SK-N-SH treated with all-trans-retinoic acid at 6 μM for 48 hours (cell line): ENCODE data around the gene LITAF.

Experiments
- ATAC-seq: fragments of 200-7000 bp; cut with Tn5 transposase; 3 replicates; pipeline ENCODE4 v1.9.1; 2020; ENCODE audit warnings: mild to moderate bottlenecking, moderate library complexity
- ARNTL ChIP-seq: fragments of 450-650 bp; formaldehyde crosslinking; IDR thresholded peaks from 2 replicates; pipeline ENCODE4 v1.5.0; 2020; ENCODE audit warnings: low read depth, mild to moderate bottlenecking, moderate library complexity, borderline replicate concordance
- BACH2 ChIP-seq: fragments of 250-450 bp; sonication (Bioruptor Pico); IDR thresholded peaks from 2 replicates; pipeline ENCODE4 v1.9.0; 2021; ENCODE audit warnings: mild to moderate bottlenecking, borderline replicate concordance
- CREB5 ChIP-seq: fragments of 250-450 bp; sonication (Bioruptor Pico); IDR thresholded peaks from 2 replicates; pipeline ENCODE4 v1.5.1; 2020; ENCODE audit warnings: low read depth, mild to moderate bottlenecking, moderate library complexity
- GLIS3 ChIP-seq: fragments of 250-450 bp; sonication (Bioruptor Pico); IDR thresholded peaks from 2 replicates; pipeline ENCODE4 v1.5.0; 2020; ENCODE audit warnings: mild to moderate bottlenecking, moderate library complexity
- ISL1 ChIP-seq: fragments of 250-450 bp; sonication (Bioruptor Pico); IDR thresholded peaks from 2 replicates; pipeline ENCODE4 v2.1.2; 2022; ENCODE audit warnings: mild to moderate bottlenecking, moderate library complexity
- OSR1 ChIP-seq: fragments of 250-450 bp; sonication (Bioruptor Pico); IDR thresholded peaks from 2 replicates; pipeline ENCODE4 v1.8.0; 2022; ENCODE audit warnings: moderate library complexity, mild to moderate bottlenecking, inconsistent platforms
- PATZ1 ChIP-seq: fragments of 250-450 bp; sonication (Bioruptor Pico); IDR thresholded peaks from 2 replicates; pipeline ENCODE4 v1.8.0; 2020; ENCODE audit warnings: mild to moderate bottlenecking, moderate library complexity, borderline replicate concordance
- POU6F1 ChIP-seq: fragments of 250-450 bp; sonication (Bioruptor Pico); IDR thresholded peaks from 2 replicates; pipeline ENCODE4 v1.8.0; 2021; ENCODE audit warnings: low read depth, mild to moderate bottlenecking, moderate library complexity, borderline replicate concordance
- PPARA ChIP-seq: fragments of 250-450 bp; sonication (Bioruptor Pico); IDR thresholded peaks from 2 replicates; pipeline ENCODE4 v1.5.0; 2020; ENCODE audit warnings: mild to moderate bottlenecking, borderline replicate concordance
- RARB ChIP-seq: fragments of 250-450 bp; sonication (Bioruptor Pico); IDR thresholded peaks from 2 replicates; pipeline ENCODE4 v1.8.0; 2021; ENCODE audit warnings: mild to moderate bottlenecking, moderate library complexity
- SNAI2 ChIP-seq: fragments of 250-450 bp; sonication (Bioruptor Pico); IDR thresholded peaks from 2 replicates; pipeline ENCODE4 v1.5.0; 2020; ENCODE audit warnings: mild to moderate bottlenecking, moderate library complexity
- TCF4 ChIP-seq: fragments of 250-450 bp; sonication (Bioruptor Pico); IDR thresholded peaks from 2 replicates; pipeline ENCODE4 v1.8.0; 2021; ENCODE audit warnings: mild to moderate bottlenecking, moderate library complexity, borderline replicate concordance
- TOX ChIP-seq: fragments of 250-450 bp; sonication (Bioruptor Pico); IDR thresholded peaks from 2 replicates; pipeline ENCODE4 v1.8.0; 2021; ENCODE audit warnings: mild to moderate bottlenecking, moderate library complexity, borderline replicate concordance
- ZC3H10 ChIP-seq: fragments of 250-450 bp; sonication (Bioruptor Pico); IDR thresholded peaks from 2 replicates; pipeline ENCODE4 v1.5.1; 2021; ENCODE audit warnings: mild to moderate bottlenecking, moderate library complexity
- ZFP3 ChIP-seq: fragments of 250-450 bp; sonication (Bioruptor Pico); IDR thresholded peaks from 2 replicates; pipeline ENCODE4 v1.5.0; 2020; ENCODE audit warnings: mild to moderate bottlenecking, moderate library complexity
- ZFP30 ChIP-seq: fragments of 450-650 bp; formaldehyde crosslinking; IDR thresholded peaks from 2 replicates; pipeline ENCODE4 v1.5.0; 2022; ENCODE audit warnings: mild to moderate bottlenecking, moderate library complexity
- ZNF565 ChIP-seq: fragments of 450-650 bp; formaldehyde crosslinking; conservative IDR thresholded peaks from 2 replicates; pipeline ENCODE4 v1.5.0; 2020; ENCODE audit warnings: low read depth, mild to moderate bottlenecking, moderate library complexity
- ZNF8 ChIP-seq: fragments of 450-650 bp; formaldehyde crosslinking; IDR thresholded peaks from 2 replicates; pipeline ENCODE4 v1.5.0; 2020; ENCODE audit warnings: mild to moderate bottlenecking, moderate library complexity

The LITAF gene

GRCh38 chr16:11588321-11589197 is 1.8 kb upstream of the LITAF start (continued):
- TF ChIP-seq POU6F1 (CRISPR knock-in tag) (no peak), SNAI2 (CRISPR knock-in tag) (no peak), ZNF565 (no peak), ZFP3 (CRISPR knock-in tag) (no peak), RARB (no peak)
- TF ChIP-seq, all 23 proteins: peak for 0

GRCh38 chr16:11587643-11588247 is 1.0 kb upstream of the LITAF start:
- ATAC-seq = peak; percentile 31
- TF ChIP-seq POU6F1 (CRISPR knock-in tag) (no peak), TCF4 (peak; percentile 71), PPARA (CRISPR knock-in tag) (no peak)
- TF ChIP-seq, all 23 proteins: peak for 1

GRCh38 chr16:11586378-11586855 is 302 bp downstream of the LITAF start:
- TF ChIP-seq PATZ1 (CRISPR knock-in tag) (no peak), SNAI2 (CRISPR knock-in tag) (no peak), BACH2 (CRISPR knock-in tag) (no peak), ZFP30 (CRISPR knock-in tag) (no peak), ZC3H10 (CRISPR knock-in tag) (no peak), POU6F1 (CRISPR knock-in tag) (no peak), ISL1 (CRISPR knock-in tag) (no peak)
- no peak; the same call in 1 of the 3 replicates for ATAC-seq

GRCh38 chr16:11585460-11586377 is 1.0 kb downstream of the LITAF start:
- ATAC-seq = no peak
- no peak for TF ChIP-seq RARB
- TF ChIP-seq OSR1 (CRISPR knock-in tag) = no peak
- TF ChIP-seq ZNF8 (CRISPR knock-in tag) = no peak
- TF ChIP-seq ZC3H10 (CRISPR knock-in tag) = no peak
- no peak for TF ChIP-seq ZFP30 (CRISPR knock-in tag)
- TF ChIP-seq CREB5 (CRISPR knock-in tag) = no peak
- no peak for TF ChIP-seq PATZ1 (CRISPR knock-in tag)
- TF ChIP-seq GLIS3 = no peak
- TF ChIP-seq POU6F1 (CRISPR knock-in tag) = no peak
- TF ChIP-seq ARNTL (CRISPR knock-in tag) = no peak
- TF ChIP-seq SNAI2 (CRISPR knock-in tag) = no peak
- TF ChIP-seq TCF4 = no peak
- no peak for TF ChIP-seq TOX (CRISPR knock-in tag)
- no peak for TF ChIP-seq BACH2 (CRISPR knock-in tag)
- TF ChIP-seq ZNF565 = no peak
